Activated B cell treated with CpG ODN at 0.5 μM for 24 hours (primary cell): ENCODE results near the gene POLR3GL. TPM values are rescaled to one million over a fixed set of nuclear protein-coding genes. Genes with fewer than 3 reads are reported as not detected.

Source experiments
- ATAC-seq: fragments of 200-7000 bp; cut with Tn5 transposase; one replicate; pipeline ENCODE4 v1.10.0; 2021; ENCODE audit warnings: low read depth, mild to moderate bottlenecking, moderate library complexity
- CTCF ChIA-PET: fragments of 350-600 bp; sonication (Branson Sonifier 250); formaldehyde crosslinking; loops from one replicate; lab custom pipeline; 2021; ENCODE audit warnings: antibody characterized with exemption; lab: Charles Lee
- POLR2A ChIA-PET: fragments of 350-600 bp; sonication (Branson Sonifier 250); formaldehyde crosslinking; loops from one replicate; lab custom pipeline; 2021; ENCODE audit warnings: antibody characterized with exemption; lab: Charles Lee
- DNase-seq: peaks from one replicate; pipeline ENCODE4 v3.0.0; 2022
- H3K27ac Mint-ChIP-seq: one replicate; pipeline ENCODE4 v1.8.0; 2020; ENCODE audit warnings: mixed read lengths
- H3K27me3 Mint-ChIP-seq: one replicate; pipeline ENCODE4 v1.8.0; 2021; ENCODE audit warnings: mixed read lengths
- H3K36me3 Mint-ChIP-seq: one replicate; pipeline ENCODE4 v1.8.0; 2021; ENCODE audit warnings: low read depth, mixed read lengths
- H3K4me1 Mint-ChIP-seq: one replicate; pipeline ENCODE4 v1.8.0; 2021; ENCODE audit warnings: mixed read lengths
- H3K4me3 Mint-ChIP-seq: one replicate; pipeline ENCODE4 v1.8.0; 2020; ENCODE audit warnings: mild to moderate bottlenecking, mixed read lengths
- H3K9me3 Mint-ChIP-seq: one replicate; pipeline ENCODE4 v1.8.0; 2020; ENCODE audit warnings: mixed read lengths
- intact Hi-C: fragments of 100-400 bp; cut with micrococcal nuclease; formaldehyde crosslinking; loops from one replicate; pipeline ENCODE4 v1.15.1; 2024
- total RNA-seq: library from RNA; stranded (reverse); gene quantifications from 2 replicates; pipeline ENCODE4 v1.2.3, GENCODE V29; 2022
- TF ChIP-seq, protein P1 (sequence below): fragments of 200-600 bp; IDR thresholded peaks from one replicate; pipeline ENCODE4 v1.8.0; 2022; ENCODE audit warnings: antibody characterized with exemption, mild to moderate bottlenecking

Gene POLR3GL
- total RNA-seq, 1 donor from 2014 or later = 22.7 TPM

DNA sequence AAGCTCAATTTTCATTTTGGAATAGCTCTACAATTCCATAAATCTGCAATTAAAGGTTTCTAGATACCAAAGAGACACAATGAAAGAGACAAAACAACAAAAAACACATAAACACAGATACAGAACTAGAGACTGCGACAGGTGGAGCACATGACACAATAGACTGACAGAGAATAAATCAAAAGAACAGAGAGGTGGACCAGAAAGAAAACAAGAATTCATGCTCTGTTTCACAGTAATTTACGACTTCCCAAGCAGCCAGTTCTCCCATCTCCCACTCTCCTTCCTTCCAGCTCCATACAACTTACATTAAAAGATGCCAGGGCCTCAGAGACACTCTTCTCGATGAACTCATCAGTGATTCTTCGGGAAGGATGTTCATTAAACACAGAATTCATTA lies 22.1 kb upstream of the POLR3GL start:
- ChIA-PET CTCF (interaction anchor here (2.0 kb wide), 1 partner anchor 15 kb away, joined by 5 read pairs; the partner anchor contains the start of gene LIX1L), POLR2A (interaction anchor here (0.6 to 1.6 kb wide), 2 partner anchors 24 to 90 kb away, joined by 5 read pairs; partner anchors contain the start of gene PEX11B)
- intact Hi-C loops = no loop called here
- H3K27ac Mint-ChIP-seq = no peak overlapping the region
- no peaks in the 10 kb centered on the region for H3K4me1 Mint-ChIP-seq
- H3K9me3 Mint-ChIP-seq = no peaks in the 10 kb centered on the region
- TF ChIP-seq, protein P1, sequence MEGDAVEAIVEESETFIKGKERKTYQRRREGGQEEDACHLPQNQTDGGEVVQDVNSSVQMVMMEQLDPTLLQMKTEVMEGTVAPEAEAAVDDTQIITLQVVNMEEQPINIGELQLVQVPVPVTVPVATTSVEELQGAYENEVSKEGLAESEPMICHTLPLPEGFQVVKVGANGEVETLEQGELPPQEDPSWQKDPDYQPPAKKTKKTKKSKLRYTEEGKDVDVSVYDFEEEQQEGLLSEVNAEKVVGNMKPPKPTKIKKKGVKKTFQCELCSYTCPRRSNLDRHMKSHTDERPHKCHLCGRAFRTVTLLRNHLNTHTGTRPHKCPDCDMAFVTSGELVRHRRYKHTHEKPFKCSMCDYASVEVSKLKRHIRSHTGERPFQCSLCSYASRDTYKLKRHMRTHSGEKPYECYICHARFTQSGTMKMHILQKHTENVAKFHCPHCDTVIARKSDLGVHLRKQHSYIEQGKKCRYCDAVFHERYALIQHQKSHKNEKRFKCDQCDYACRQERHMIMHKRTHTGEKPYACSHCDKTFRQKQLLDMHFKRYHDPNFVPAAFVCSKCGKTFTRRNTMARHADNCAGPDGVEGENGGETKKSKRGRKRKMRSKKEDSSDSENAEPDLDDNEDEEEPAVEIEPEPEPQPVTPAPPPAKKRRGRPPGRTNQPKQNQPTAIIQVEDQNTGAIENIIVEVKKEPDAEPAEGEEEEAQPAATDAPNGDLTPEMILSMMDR = no peak
- H3K36me3 Mint-ChIP-seq = peaks cover 47% of the 10 kb centered on the region
- ATAC-seq (no peak), DNase-seq (no peak)
- H3K27me3 Mint-ChIP-seq = no peaks in the 10 kb centered on the region
- no peak overlapping the region for H3K4me3 Mint-ChIP-seq

DNA sequence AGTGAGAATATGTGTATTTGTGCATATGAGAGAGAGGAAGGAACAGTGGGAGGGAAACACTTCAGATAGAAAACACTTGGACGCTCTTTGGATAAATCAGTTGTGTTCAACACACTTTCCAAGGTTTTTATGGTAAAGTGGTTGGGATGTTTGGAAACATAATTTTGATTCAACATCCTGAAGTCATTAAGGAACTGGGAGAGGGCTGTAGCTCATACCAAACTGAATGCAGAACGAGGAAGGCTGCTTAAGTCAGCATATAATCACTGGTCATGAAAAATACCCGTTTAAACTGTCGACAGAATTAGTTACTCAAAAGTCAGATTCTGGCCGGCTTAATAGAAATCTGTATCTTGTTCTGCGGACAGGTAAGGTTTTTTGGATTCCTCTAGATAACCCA lies 21.6 kb upstream of the POLR3GL start:
- Mint-ChIP-seq H3K27ac (no peak overlapping the region), H3K27me3 (no peaks in the 10 kb centered on the region), H3K4me1 (no peaks in the 10 kb centered on the region), H3K9me3 (no peaks in the 10 kb centered on the region), H3K4me3 (no peak overlapping the region), H3K36me3 (peaks cover 44% of the 10 kb centered on the region)
- POLR2A ChIA-PET = interaction anchor here (1.6 kb wide), 1 partner anchor 24 kb away, joined by 5 read pairs; the partner anchor contains the start of gene PEX11B
- TF ChIP-seq, protein P1 = no peak
- intact Hi-C loops = no loop called here
- CTCF ChIA-PET = interaction anchor here (2.0 kb wide), 1 partner anchor 15 kb away, joined by 5 read pairs; the partner anchor contains the start of gene LIX1L
- ATAC-seq (no peak), DNase-seq (no peak)

DNA sequence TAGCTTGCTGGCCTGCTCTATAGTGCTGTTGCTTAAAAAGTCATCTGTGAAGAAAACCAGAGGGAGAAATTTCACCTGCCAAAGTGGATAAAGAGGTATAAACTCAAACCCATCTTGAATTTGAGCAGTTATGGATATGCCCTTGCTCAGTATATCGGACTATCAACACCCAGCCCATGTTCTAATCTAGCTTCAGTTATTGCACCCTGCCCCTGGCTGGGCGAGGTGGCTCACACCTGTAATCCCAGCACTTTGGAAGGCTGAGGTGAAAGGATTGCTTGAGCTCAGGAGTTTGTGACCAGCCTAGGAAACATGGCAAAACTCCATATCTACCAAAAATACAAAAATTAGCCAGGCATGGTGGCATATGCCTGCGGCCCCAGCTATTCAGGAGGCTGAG lies 20.0 kb upstream of the POLR3GL start:
- DNase-seq (no peak), ATAC-seq (no peak)
- no peaks in the 10 kb centered on the region for H3K9me3 Mint-ChIP-seq
- no peak overlapping the region for H3K27ac Mint-ChIP-seq
- POLR2A ChIA-PET = interaction anchor here (0.8 to 1.4 kb wide), 2 partner anchors 17 to 19 kb away, joined by 4 read pairs; partner anchors contain the start of genes ANKRD34A and RBM8A
- H3K4me1 Mint-ChIP-seq = no peaks in the 10 kb centered on the region
- intact Hi-C loops = no loop called here
- H3K27me3 Mint-ChIP-seq = no peaks in the 10 kb centered on the region
- H3K36me3 Mint-ChIP-seq = peaks cover 47% of the 10 kb centered on the region
- no peak overlapping the region for H3K4me3 Mint-ChIP-seq
- CTCF ChIA-PET = no interaction called here
- TF ChIP-seq, protein P1 = no peak

DNA sequence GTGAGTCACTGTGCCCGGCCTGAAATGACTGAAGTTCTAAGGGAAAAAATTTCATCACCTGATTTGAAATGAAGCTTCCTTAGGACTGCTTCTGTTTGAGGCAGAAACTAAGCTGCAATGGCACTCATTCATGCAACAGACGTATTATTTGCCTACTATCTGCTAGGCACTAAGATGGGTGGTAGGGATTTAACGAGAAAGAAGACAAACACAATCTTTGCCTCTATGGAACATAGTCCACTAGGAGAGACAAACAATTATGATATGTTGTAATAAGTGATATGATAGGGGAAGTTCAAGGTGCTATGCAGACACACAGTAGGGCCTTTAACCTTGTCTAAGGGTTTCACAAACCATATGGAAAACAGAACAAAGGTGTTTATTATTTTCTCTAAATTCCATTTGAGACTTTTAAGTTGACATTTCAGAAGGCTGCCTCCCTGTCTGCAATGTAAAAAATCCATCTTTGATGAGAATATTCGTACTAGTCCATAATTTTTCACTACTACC lies 18.0 kb upstream of the POLR3GL start:
- Mint-ChIP-seq H3K4me1 (no peaks in the 10 kb centered on the region), H3K36me3 (peaks cover 46% of the 10 kb centered on the region), H3K27ac (no peak overlapping the region), H3K27me3 (no peaks in the 10 kb centered on the region), H3K9me3 (no peaks in the 10 kb centered on the region), H3K4me3 (no peak overlapping the region)
- ChIA-PET POLR2A (no interaction called here), CTCF (no interaction called here)
- DNase-seq (no peak), ATAC-seq (no peak)
- intact Hi-C loops = no loop called here
- TF ChIP-seq, protein P1 = no peak

DNA sequence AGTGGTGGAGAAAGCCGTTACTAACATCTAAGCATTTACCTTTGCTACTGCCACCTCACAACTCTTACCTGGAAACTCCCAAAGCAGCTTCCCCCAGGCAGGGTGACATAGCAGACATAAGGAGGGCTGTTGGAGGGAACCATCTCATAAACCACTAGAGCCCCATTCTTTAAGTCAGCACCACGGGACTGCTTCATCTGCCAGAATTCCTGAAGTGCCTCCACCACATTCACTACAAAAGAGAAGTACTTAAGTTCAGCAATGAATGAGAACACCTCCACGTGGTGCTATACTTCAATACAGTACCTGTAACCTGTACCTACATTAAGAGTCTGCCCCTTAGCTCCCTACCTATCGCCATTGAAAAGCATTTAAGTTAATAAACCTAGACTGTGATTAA lies 16.9 kb upstream of the POLR3GL start:
- Mint-ChIP-seq H3K27me3 (no peaks in the 10 kb centered on the region), H3K27ac (no peak overlapping the region), H3K4me3 (no peak overlapping the region), H3K36me3 (peaks cover 42% of the 10 kb centered on the region), H3K9me3 (no peaks in the 10 kb centered on the region), H3K4me1 (peaks cover 2% of the 10 kb centered on the region)
- ChIA-PET POLR2A (no interaction called here), CTCF (no interaction called here)
- intact Hi-C loops = no loop called here
- TF ChIP-seq, protein P1 = no peak
- ATAC-seq (no peak), DNase-seq (no peak)
